Endothelial cell of umbilical vein (primary cell): ENCODE results near the gene BMPR2. TPM values are rescaled to one million over a fixed set of nuclear protein-coding genes. Genes with fewer than 3 reads are reported as not detected.

Source experiments
- BruUV-seq: library from RNA; stranded (reverse); fragments of 400-500 nt; replicated peaks from 2 replicates; lab custom pipeline; 2021; lab: Mats Ljungman, UMichigan
- CTCF ChIA-PET: fragments of 300-600, 350-600 bp; sonication (Branson Sonifier 250); formaldehyde crosslinking; loops from one replicate; lab custom pipeline; 2021; ENCODE audit warnings: antibody characterized with exemption, inconsistent platforms; lab: Charles Lee
- POLR2A ChIA-PET: fragments of 300-600, 350-600 bp; sonication (Branson Sonifier 250); formaldehyde crosslinking; loops from one replicate; lab custom pipeline; 2021; ENCODE audit warnings: antibody characterized with exemption, inconsistent platforms; lab: Charles Lee
- DNase-seq: peaks from one replicate; pipeline ENCODE4 v3.0.0-alpha.2; 2011; ENCODE audit warnings: low read depth, low spot score
- FAIRE-seq: peaks from 2 replicates; lab custom pipeline; 2011; peaks lifted over from hg19 to GRCh38; lab: Jason Lieb, UNC
- H2AFZ ChIP-seq: 2 replicates; pipeline ENCODE4 v1.6.0; 2012; ENCODE audit warnings: low read depth, low read length, control low read depth, inconsistent platforms
- H3K27ac ChIP-seq: 2 replicates; pipeline ENCODE4 v1.5.1; 2011; ENCODE audit warnings: low read depth, mild to moderate bottlenecking, control low read depth, low read length, moderate library complexity; ENCODE audit not compliant: insufficient read depth
- H3K27me3 ChIP-seq, 2 experiments: 2 replicates each; pipeline versions ENCODE4 v1.6.0 to v1.6.1; 2011; ENCODE audit warnings: low read length in 2 of 2, mixed read lengths in 1 of 2; ENCODE audit not compliant: control insufficient read depth in 2 of 2, insufficient read depth in 2 of 2
- H3K36me3 ChIP-seq, 2 experiments: 2 replicates in 1 of 2; 3 replicates in 1 of 2; pipeline ENCODE4 v1.5.1; 2011; ENCODE audit warnings: low read length in 2 of 2, mild to moderate bottlenecking in 1 of 2, moderate library complexity in 1 of 2; ENCODE audit not compliant: control insufficient read depth in 2 of 2, insufficient read depth in 2 of 2; ENCODE audit errors: extremely low read depth in 1 of 2
- H3K4me1 ChIP-seq: 3 replicates; pipeline ENCODE4 v1.5.1; 2011; ENCODE audit warnings: mild to moderate bottlenecking, low read length; ENCODE audit not compliant: control insufficient read depth, insufficient read depth; ENCODE audit errors: extremely low read depth
- H3K4me2 ChIP-seq: 2 replicates; pipeline ENCODE4 v1.6.1; 2011; ENCODE audit warnings: low read length, control low read depth, mixed read lengths; ENCODE audit not compliant: insufficient read depth
- H3K4me3 ChIP-seq, 3 experiments: fragments of 200-600 bp in 1 of 3; sonication (generic), shearing (Covaris generic) in 1 of 3; replicated peaks in 1 of 3; 2 replicates each; pipeline ENCODE4 v1.5.1; 2011 to 2016; ENCODE audit warnings: control low read depth in 3 of 3, low read length in 3 of 3, mild to moderate bottlenecking in 2 of 3, inconsistent platforms in 1 of 3, low read depth in 1 of 3, moderate library complexity in 1 of 3; ENCODE audit not compliant: insufficient read depth in 1 of 3
- H3K79me2 ChIP-seq: 2 replicates; pipeline ENCODE4 v1.6.0; 2012; ENCODE audit warnings: low read length, inconsistent platforms; ENCODE audit not compliant: control insufficient read depth, insufficient read depth
- H3K9ac ChIP-seq: replicated peaks from 2 replicates; pipeline ENCODE3; 2011; ENCODE audit warnings: low read length, control low read depth; ENCODE audit not compliant: insufficient read depth; ENCODE audit errors: extremely low read depth
- H3K9me1 ChIP-seq: replicated peaks from 3 replicates; pipeline ENCODE4 v1.6.0; 2011; ENCODE audit warnings: mild to moderate bottlenecking, low read length; ENCODE audit not compliant: control insufficient read depth, insufficient read depth; ENCODE audit errors: extremely low read depth
- H3K9me3 ChIP-seq: replicated peaks from 2 replicates; pipeline ENCODE4 v1.5.1; 2012; ENCODE audit warnings: low read length, inconsistent platforms; ENCODE audit not compliant: control insufficient read depth, insufficient read depth
- H4K20me1 ChIP-seq: replicated peaks from 2 replicates; pipeline ENCODE3; 2011; ENCODE audit warnings: mild to moderate bottlenecking, low read length; ENCODE audit not compliant: control insufficient read depth, insufficient read depth; ENCODE audit errors: extremely low read depth
- EZH2 ChIP-seq: IDR thresholded peaks from 2 replicates; pipeline ENCODE4 v1.6.1; 2012; ENCODE audit warnings: borderline replicate concordance, low read depth, mild to moderate bottlenecking, moderate library complexity, low read length, inconsistent platforms; ENCODE audit not compliant: severe bottlenecking
- FOS ChIP-seq: IDR thresholded peaks from 2 replicates; pipeline ENCODE4 v1.6.1; 2011; ENCODE audit warnings: mild to moderate bottlenecking, low read length, moderate library complexity, borderline replicate concordance; ENCODE audit not compliant: insufficient read depth
- GATA2 ChIP-seq: IDR thresholded peaks from 2 replicates; pipeline ENCODE4 v1.7.0; 2011; ENCODE audit warnings: low read depth, mild to moderate bottlenecking, moderate library complexity, mixed read lengths, low read length; ENCODE audit not compliant: insufficient read length, insufficient read depth
- JUN ChIP-seq: IDR thresholded peaks from 2 replicates; pipeline ENCODE4 v1.6.1; 2011; ENCODE audit warnings: borderline replicate concordance, low read depth; ENCODE audit not compliant: insufficient read length, insufficient read depth
- MYC ChIP-seq: IDR thresholded peaks from one replicate; pipeline ENCODE4 v1.6.1; 2011; ENCODE audit warnings: mild to moderate bottlenecking, low read depth, low read length
- POLR2A ChIP-seq: IDR thresholded peaks from 2 replicates; pipeline ENCODE4 v1.6.1; 2012; ENCODE audit warnings: low read depth, mild to moderate bottlenecking, control low read depth, low read length
- POLR2AphosphoS5 ChIP-seq: IDR thresholded peaks from 2 replicates; pipeline ENCODE4 v1.6.1; 2012; ENCODE audit warnings: low read depth, mild to moderate bottlenecking, control low read depth, low read length, moderate library complexity; ENCODE audit not compliant: insufficient read depth
- dilution Hi-C: fragments of 300-500 bp; cut with MboI; formaldehyde crosslinking; loops from one replicate; pipeline ENCODE4 v1.15.0; 2019; ENCODE audit warnings: low sequenced_read_pairs; ENCODE audit not compliant: extremely low pct_ligation_motif_present
- intact Hi-C: fragments of 100-400 bp; cut with micrococcal nuclease; formaldehyde crosslinking; loops from one replicate; pipeline ENCODE4 v1.10.0; 2022
- polyA plus RNA-seq, 4 experiments: library from polyadenylated mRNA; depleted of rRNA in 3 of 4; stranded (reverse) in 3 of 4; unstranded in 1 of 4; fragments of >200 nt; gene quantifications; 2 replicates each; pipeline versions ENCODE4 v1.2.1 to v1.2.3, GENCODE V29; 2011 to 2012; ENCODE audit warnings: missing spikeins in 1 of 4
- total RNA-seq: library from RNA; stranded (reverse); gene quantifications from 2 replicates; pipeline ENCODE4 v1.2.3, GENCODE V29; 2021
- TF ChIP-seq, protein P1 (sequence below): IDR thresholded peaks from 2 replicates; pipeline ENCODE4 v1.6.1; 2011; ENCODE audit not compliant: insufficient read depth, insufficient read length
- TF ChIP-seq, protein P2 (sequence below), 2 donors: IDR thresholded peaks; 1 replicate in 1 of 2; 2 replicates in 1 of 2; pipeline ENCODE4 v1.5.1; 2011; ENCODE audit warnings: low read length in 2 of 2, mild to moderate bottlenecking in 2 of 2, moderate library complexity in 2 of 2, control low read depth in 1 of 2, inconsistent platforms in 1 of 2, low read depth in 1 of 2; ENCODE audit not compliant: insufficient read depth in 1 of 2; ENCODE audit errors: extremely low read depth in 1 of 2

BMPR2 gene
- total and polyA plus RNA-seq, 2 donors (not counting 3 experiments of a cell fraction or from before 2014, with no cell fraction given), result 35.8 to 113 TPM

DNA sequence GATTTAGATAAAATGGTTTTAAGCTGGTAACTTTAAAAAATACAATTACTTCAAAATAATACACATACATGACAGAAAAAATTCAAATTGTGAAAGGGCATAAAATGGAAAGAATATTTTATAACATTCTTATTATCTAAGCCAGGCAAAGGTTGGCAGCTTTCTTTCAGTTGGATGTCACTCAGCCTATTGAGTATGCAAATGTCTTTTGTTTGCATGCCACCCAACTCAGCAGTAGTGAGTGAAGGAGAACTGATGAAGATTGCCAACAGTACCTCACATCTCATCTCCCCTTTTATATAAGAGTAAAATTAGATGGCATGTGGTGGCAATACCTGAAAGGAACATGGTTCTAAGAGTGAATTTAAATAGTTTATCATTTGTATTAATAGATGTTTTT lies 24.8 kb downstream of the BMPR2 start:
- TF ChIP-seq POLR2A (no peak), GATA2 (no peak), MYC (no peak), EZH2 (no peak), JUN (no peak), FOS (no peak), POLR2AphosphoS5 (no peak)
- TF ChIP-seq, protein P1, sequence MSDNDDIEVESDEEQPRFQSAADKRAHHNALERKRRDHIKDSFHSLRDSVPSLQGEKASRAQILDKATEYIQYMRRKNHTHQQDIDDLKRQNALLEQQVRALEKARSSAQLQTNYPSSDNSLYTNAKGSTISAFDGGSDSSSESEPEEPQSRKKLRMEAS, result no peak
- TF ChIP-seq, protein P2, sequence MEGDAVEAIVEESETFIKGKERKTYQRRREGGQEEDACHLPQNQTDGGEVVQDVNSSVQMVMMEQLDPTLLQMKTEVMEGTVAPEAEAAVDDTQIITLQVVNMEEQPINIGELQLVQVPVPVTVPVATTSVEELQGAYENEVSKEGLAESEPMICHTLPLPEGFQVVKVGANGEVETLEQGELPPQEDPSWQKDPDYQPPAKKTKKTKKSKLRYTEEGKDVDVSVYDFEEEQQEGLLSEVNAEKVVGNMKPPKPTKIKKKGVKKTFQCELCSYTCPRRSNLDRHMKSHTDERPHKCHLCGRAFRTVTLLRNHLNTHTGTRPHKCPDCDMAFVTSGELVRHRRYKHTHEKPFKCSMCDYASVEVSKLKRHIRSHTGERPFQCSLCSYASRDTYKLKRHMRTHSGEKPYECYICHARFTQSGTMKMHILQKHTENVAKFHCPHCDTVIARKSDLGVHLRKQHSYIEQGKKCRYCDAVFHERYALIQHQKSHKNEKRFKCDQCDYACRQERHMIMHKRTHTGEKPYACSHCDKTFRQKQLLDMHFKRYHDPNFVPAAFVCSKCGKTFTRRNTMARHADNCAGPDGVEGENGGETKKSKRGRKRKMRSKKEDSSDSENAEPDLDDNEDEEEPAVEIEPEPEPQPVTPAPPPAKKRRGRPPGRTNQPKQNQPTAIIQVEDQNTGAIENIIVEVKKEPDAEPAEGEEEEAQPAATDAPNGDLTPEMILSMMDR (IDR thresholded peaks at IDR 0.05; ENCODE audit: extremely low read depth in 1 of 2, insufficient read depth in 1 of 2, low read depth in 1 of 2, low read length in 2 of 2), result no peak
- no TSS peak for BruUV-seq
- POLR2A ChIA-PET, result no interaction called here
- FAIRE-seq, result no peak
- H3K9ac ChIP-seq, result no peak overlapping the region
- H3K4me2 ChIP-seq, result no peak overlapping the region
- intact Hi-C loops, result no loop called here
- H3K27ac ChIP-seq, result no peak overlapping the region
- H3K4me3 ChIP-seq, result no peak overlapping the region
- CTCF ChIA-PET, result no interaction called here
- H3K79me2 ChIP-seq, result peaks cover 90% of the 10 kb centered on the region
- H3K36me3 ChIP-seq, result no peaks in the 10 kb centered on the region
- H4K20me1 ChIP-seq, result peaks cover 11% of the 10 kb centered on the region
- dilution Hi-C loops, result no loop called here
- no peaks in the 10 kb centered on the region for H3K9me3 ChIP-seq
- no peaks in the 10 kb centered on the region for H3K27me3 ChIP-seq
- no peaks in the 10 kb centered on the region for H3K9me1 ChIP-seq
- DNase-seq, result no peak
- H3K4me1 ChIP-seq, result peaks cover 15% of the 10 kb centered on the region
- no peak overlapping the region for H2AFZ ChIP-seq
